Iris pigment epithelial cell (primary cell): Measurements from ENCODE around the gene HSD17B3.
A peak's percentile ranks its signal among the peaks of the same experiment; 100 is the strongest.
"Not testable (repeated sequence)": the region's sequence is repeated elsewhere in the genome, so short reads cannot be mapped to it uniquely, and the experiment has no call there.

Experiments used
- DNase-seq: peaks from one replicate; pipeline ENCODE4 v3.0.0-alpha.2; 2011; ENCODE audit warnings: low read depth

HSD17B3 gene

DNA sequence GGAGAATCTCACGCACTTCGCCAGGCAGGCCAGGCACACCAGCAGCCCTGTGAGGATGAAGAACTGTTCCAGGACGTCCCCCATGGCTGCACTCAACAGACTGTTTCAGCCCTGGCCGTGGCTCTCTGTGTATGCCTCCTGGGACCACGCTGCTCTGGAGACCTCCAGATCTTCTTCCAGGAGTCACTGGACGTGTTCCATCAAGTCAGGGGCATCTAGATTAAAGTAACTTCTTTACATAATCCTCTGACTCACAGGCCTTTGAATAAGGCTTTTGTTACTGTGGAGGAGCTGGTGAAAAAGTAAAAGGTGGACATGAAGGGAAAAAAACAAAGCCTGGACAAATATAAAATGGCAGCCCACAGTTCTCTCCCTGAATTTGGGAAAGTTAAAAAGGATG lies at the start of gene HSD17B3:
Gene HSD17B3 (minus strand): TSS at position 156 of the 400 bp plus-strand sequence. CDS start 72 bp downstream, at position 84.
- DNase-seq: peak; percentile 37

DNA sequence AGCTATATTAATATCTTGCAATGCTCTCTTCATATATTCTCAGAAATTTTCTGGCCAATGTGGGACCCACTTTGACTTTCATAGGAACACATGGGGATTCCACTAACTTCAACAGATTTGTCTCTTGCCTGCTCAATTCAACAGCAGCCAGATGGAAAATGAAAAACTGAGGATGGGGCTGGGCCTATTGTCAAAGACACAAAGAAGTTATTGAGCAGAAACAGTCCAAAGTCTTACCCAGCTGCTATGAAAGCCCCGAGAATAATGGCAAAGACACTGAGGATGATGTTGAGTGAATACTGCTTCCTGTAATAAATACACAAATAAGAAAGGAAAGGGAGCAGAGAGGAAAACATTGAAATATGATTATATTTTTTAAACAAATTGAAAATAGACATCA lies 48.9 kb upstream of the HSD17B3 start:
- no peak for DNase-seq

DNA sequence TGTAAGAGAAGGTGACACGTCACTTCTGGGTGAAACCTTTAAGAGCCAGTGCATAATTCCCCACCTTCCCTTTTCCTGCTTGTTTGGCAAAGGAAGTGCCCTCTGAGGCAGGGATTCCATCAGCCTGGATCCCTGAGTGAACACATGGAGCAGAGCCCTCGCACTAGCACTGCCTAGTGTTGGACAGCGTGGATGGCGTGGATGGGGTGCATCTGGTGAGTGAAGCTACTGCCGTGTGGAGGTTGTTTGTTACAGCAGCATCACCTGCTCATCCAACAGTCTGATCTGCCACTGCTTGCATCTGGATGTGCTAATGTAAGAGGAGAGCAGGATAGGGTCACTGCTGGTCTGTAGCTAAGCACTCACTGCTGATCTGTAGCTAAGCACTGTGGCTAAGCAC lies 46.3 kb upstream of the HSD17B3 start:
- DNase-seq: no peak

DNA sequence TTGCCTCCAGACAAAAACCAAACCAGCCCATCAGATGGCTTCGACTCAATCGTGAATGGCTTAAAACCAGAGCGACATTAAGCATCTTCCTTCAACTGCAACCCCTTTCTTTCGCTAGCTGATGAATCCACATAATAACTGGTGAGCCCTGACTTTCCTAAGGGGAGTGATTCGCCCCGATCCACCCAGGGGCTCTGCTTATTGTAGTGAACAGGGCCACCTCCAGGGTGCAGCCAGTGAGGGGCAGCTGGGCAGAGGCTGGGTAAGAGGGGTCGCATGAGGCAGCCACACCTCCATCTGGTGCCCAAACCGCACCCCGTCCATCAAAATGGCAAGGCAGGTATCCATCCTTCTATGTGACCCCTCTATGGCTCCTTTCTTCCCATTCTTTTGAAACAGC lies 43.6 kb upstream of the HSD17B3 start:
- no peak for DNase-seq

- peak; percentile 92 for DNase-seq
Observed at GRCh38 chr9:96344458-96345180, 42.6 kb upstream of the HSD17B3 start.

DNA sequence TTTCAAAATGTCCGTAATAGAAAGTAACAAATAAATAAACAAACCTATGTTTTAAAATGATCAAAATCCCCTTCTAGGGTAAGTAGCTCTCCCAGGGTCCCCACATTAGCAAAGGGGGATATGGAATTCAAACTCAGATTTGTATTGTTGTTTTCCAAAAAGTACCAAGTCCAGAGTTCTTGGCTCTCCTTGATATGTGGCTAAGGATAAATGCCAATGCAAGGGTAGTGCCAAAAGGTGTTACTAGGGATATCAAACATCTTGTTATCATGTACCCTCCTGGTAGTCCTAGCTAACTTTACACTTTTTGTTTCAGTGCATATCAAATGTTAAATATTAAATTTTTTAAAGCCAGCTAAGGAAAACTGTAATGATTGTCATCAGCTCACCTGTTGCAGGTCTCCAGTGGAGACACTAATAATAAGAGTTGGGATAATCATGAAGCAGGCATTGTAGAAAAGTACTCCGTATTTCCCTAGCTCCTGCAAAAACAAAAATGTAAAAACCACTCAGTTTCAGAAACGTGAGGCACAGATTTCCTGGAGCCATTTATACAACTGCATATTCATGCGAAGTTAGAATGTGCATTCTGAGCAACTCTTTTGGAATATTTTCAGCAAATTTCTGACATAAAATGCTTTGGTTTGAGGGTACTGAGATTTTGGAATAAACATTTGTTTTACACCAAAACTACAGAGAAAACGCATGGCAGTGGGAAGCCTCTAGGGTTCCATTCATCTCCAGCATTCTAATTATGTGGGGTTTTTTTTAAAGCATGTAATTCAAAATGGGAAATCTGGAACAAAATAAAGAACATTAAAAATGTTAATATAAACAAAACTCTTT lies 41.8 kb upstream of the HSD17B3 start:
- DNase-seq: no peak

DNA sequence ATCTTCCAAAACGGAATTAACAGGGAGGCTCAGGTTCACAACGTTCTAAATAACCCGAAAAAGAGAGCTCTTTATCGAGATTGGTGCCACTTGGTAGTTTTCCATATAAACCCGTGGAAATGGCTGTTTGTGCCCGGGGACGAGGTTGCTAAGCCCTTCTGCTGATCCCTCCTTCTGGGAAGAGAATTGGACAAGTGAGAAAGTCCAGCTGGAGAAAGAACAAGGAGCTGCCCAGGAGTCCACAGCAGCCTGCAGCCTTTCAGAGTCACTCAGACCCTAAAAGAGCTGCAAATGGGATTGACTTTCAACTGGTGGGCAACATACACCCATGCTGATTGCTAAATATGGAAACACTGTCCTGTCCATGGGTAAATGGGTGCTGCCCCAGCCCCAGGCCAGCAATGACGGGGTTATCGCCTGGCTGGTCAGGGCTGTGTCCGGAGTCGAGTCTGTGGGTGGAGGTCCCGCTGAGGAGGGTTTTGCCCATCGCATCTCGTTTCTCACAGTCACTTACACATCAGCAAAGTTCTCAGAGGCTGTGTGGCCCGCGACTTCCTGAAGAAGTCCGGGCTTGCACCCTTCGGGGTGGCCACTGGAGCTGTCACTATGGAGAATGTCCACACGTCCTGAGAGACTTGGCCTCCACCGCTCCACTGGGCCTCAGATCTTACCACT lies 40.7 kb upstream of the HSD17B3 start:
- DNase-seq: no peak

DNA sequence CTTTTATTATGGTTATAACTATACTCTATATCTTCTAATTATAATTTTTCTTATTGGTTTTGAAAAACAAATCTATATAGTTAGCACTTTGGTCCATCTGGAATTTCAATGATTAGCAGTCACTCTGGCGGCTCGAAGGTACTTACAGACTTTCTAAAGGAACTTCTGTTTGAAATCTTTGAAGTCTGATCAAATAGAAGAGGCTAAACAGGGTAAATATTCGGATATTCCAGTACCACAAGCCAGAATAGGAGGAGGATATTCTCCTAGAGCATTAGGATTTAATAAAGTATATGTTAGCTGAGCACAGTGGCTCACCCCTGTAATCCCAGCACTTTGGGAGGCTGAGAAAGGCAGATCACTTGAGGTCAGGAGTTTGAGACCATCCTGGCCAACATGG lies 38.7 kb upstream of the HSD17B3 start:
- DNase-seq: no peak

DNA sequence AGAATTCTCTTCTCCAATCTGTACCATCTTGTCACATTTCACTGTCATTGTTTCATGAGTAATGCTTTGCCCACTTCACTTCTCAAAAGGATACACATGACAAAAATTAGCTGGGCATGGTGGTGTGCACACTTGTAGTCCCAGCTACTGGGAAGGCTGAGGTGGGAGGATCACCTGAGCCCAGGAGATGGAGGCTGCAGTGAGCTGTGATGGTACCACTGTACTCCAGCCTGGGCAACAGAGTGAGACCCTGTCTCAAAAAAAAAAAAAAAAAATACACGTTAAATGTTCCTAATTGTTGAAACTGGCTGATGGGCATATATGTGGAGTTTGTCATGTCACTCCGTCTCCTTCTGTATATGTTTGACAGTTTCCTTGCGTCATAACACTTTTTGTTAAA lies 36.3 kb upstream of the HSD17B3 start:
- no peak for DNase-seq

DNA sequence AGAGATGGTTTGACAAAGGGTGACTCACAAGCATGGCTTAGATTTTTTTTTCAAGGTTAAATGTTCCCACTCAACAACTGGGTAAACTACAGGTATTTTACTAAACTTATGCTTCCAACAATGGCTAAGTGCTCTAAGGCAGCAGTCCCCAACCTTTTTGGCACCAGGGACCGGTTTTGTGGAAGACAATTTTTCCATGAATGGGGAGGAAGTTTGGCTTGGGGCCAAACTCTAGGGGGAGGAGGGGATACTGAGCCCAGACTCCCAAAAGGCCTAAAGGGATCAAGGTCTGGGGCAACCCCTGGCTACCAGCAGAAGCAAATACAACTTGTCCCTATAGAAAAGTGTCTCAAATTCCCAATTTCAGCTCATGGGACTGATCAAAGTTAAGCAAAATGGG lies 32.0 kb upstream of the HSD17B3 start:
- DNase-seq: peak; percentile 16

DNA sequence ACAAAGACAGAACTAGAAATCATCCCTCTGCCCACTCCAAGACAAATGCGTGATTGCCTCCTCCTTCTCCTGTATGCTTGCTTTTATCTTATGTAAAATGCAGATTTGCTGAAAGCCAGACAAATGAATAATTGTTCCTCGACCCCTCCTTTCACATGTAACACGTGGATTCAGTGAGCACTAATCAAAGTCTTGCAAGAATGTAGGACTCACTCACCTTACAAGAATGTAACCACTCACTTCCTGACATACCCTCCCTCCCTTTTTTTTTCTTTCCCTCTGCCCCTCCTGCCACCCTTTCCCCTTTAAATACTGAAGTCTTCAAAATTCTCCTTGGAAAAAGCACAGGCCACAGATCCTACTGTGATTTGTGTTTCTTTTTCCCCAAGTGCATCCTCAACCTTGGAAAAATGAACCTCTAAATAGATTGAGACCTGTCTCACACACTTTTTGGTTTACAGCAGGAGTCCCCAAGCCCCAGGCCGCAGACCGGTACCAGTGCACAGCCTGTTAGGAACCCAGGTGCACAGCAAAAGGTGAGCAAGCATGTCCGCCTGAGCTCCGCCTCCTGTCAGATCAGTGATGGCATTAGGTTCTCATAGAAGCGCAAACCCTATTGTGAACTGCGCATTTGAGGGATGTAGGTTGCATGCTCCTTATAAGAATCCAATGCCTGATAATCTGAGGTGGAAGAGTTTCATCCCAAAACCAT lies 29.4 kb upstream of the HSD17B3 start:
- DNase-seq: peak; percentile 41

DNA sequence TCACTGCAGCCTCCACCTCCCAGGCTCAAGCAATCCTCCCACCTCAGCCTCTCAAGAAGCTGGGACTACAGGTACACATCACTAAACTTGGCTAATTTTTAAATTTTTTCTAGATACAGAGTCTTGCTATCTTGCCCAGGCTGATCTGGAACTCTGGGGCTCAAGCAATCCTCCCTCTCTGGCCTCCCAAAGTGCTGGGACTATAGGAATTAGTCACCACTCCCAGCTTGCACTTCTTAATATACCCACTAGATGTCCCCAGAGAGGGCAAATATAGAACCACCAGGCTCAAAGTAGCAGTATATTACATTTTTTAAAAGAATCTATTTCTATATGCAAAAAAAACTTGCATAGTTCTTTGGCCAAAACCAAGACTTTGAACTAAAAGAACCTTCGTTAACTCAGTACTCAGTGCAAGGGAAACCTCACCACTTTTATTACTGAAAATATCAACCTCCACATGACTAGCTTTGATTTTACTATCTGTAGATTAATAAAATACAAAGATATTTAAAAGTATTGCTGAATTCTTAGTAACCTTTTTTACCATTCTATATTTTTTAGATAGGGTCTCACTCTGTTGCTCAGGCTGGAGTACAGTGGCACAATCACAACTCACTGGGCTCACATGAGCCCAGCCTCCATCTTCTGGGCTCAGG lies 25.8 kb upstream of the HSD17B3 start:
- peak; percentile 48 for DNase-seq

- DNase-seq: no peak
Observed at GRCh38 chr9:96323169-96323568, 21.2 kb upstream of the HSD17B3 start.

DNA sequence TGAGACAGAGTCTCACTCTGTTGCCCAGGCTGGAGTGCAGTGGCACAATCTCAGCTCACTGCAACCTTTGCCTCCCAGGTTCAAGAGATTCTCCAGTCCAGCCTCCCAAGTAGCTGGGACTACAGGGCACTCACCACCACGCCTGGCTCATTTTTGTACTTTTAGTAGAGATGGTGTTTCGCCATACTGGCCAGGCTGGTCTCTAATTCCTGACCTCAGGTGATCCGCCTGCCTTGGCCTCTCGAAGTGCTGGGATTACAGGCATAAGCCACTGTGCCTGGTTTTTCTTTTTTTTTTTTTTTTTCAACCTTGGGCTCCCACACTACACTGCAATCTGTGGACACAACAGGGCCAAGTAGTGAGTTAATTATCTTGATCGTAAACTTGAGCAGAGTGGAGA lies 20.8 kb upstream of the HSD17B3 start:
- not testable (repeated sequence) for DNase-seq

- not testable (repeated sequence) for DNase-seq
Observed at GRCh38 chr9:96322210-96322609, 20.2 kb upstream of the HSD17B3 start.

DNA sequence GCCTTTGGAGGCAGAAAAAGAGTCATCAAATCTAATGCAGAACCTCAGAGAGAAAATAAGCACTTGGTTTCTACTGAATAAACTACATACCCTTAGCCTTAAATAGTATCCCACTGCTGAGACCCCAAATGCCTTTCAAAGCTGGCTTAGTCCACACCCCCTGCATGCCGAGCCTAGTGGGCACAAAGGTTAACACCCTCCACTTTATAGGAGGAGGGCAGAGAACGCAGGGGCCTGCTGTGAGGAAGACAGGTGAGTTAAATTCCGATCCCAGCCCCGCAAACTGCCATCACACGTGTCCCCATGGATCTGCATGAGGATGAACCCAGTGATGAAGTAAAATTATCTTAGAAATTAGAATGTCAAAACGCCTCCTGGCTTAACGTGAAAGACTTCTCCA lies 19.5 kb upstream of the HSD17B3 start:
- no peak for DNase-seq

GRCh38 chr9:96320749-96321280 lies 18.8 kb upstream of the HSD17B3 start:
- DNase-seq: no peak

GRCh38 chr9:96318921-96319565 lies 17.1 kb upstream of the HSD17B3 start:
- DNase-seq: no peak

GRCh38 chr9:96317335-96317980 lies 15.5 kb upstream of the HSD17B3 start:
- DNase-seq: peak; percentile 69

- DNase-seq: no peak
Observed at GRCh38 chr9:96309850-96310249, 7.9 kb upstream of the HSD17B3 start.
